Measurements from ENCODE around the gene LILRA6. TPM values are rescaled to one million over a fixed set of nuclear protein-coding genes. Genes with fewer than 3 reads are reported as not detected.

Gene LILRA6
- total RNA-seq, 1 experiment from 2014 or later: not detected

GRCh38 chr19:54201980-54202379, 40.6 kb downstream of the LILRA6 start:
- H3K27ac Mint-ChIP-seq (ENCODE audit: low read depth, unreplicated experiment): peak overlapping the region; percentile 99
- POLR2A ChIA-PET: interaction anchor here (0.8 to 13.2 kb wide), 9 partner anchors 8 to 246 kb away, joined by 3 to 324 read pairs (median 14); partner anchors contain the start of genes CNOT3, LENG1, LENG8 and MBOAT7
- H3K27me3 Mint-ChIP-seq (ENCODE audit: insufficient read depth, unreplicated experiment): no peaks in the 10 kb centered on the region
- H3K36me3 Mint-ChIP-seq (ENCODE audit: insufficient read depth, unreplicated experiment): peaks cover 67% of the 10 kb centered on the region
- BruUV-seq (replicated peaks): no TSS peak
- H3K4me3 Mint-ChIP-seq (ENCODE audit: unreplicated experiment): peak overlapping the region; percentile 91
- intact Hi-C loops (cut with micrococcal nuclease): loop anchor here (5.0 kb wide), 2 partner anchors 40 to 335 kb away; partner anchors contain the start of gene MYADM
- TF ChIP-seq, protein P1, sequence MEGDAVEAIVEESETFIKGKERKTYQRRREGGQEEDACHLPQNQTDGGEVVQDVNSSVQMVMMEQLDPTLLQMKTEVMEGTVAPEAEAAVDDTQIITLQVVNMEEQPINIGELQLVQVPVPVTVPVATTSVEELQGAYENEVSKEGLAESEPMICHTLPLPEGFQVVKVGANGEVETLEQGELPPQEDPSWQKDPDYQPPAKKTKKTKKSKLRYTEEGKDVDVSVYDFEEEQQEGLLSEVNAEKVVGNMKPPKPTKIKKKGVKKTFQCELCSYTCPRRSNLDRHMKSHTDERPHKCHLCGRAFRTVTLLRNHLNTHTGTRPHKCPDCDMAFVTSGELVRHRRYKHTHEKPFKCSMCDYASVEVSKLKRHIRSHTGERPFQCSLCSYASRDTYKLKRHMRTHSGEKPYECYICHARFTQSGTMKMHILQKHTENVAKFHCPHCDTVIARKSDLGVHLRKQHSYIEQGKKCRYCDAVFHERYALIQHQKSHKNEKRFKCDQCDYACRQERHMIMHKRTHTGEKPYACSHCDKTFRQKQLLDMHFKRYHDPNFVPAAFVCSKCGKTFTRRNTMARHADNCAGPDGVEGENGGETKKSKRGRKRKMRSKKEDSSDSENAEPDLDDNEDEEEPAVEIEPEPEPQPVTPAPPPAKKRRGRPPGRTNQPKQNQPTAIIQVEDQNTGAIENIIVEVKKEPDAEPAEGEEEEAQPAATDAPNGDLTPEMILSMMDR (IDR thresholded peaks at IDR 0.05; ENCODE audit: unreplicated experiment): no peak
- H3K9me3 Mint-ChIP-seq (ENCODE audit: unreplicated experiment): no peaks in the 10 kb centered on the region
- CTCF ChIA-PET: interaction anchor here (0.7 to 2.5 kb wide), 4 partner anchors 15 to 34 kb away, joined by 4 to 7 read pairs (median 4); no protein-coding TSS in a partner anchor
- peak; percentile 50 for DNase-seq (ENCODE audit: unreplicated experiment)
- peaks cover 12% of the 10 kb centered on the region for H3K4me1 Mint-ChIP-seq (ENCODE audit: insufficient read depth, unreplicated experiment)

DNA sequence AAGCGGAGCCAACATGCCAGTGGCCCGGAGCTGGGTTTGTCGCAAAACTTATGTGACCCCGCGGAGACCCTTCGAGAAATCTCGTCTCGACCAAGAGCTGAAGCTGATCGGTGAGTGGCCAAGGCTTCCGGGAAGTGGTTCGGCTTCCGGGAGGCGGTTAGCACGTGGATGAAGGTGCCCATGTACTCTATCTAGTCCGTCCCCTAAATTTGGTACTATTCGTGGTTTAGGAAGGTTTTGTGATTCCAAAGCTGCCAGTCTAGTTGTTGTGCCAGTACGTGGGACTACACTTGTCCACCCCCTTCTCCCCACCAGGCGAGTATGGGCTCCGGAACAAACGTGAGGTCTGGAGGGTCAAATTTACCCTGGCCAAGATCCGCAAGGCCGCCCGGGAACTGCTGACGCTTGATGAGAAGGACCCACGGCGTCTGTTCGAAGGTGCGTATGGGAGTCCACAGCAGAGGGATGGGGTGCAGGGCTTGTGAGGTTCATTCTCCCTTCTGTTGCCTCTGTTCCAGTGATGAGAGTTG, 41.4 kb downstream of the LILRA6 start:
- intact Hi-C loops (cut with micrococcal nuclease): loop anchor here (5.0 kb wide), 2 partner anchors 39 to 334 kb away; partner anchors contain the start of gene MYADM
- Mint-ChIP-seq H3K9me3 (ENCODE audit: unreplicated experiment) (no peaks in the 10 kb centered on the region), H3K27ac (ENCODE audit: low read depth, unreplicated experiment) (peak overlapping the region; percentile 99), H3K27me3 (ENCODE audit: insufficient read depth, unreplicated experiment) (no peaks in the 10 kb centered on the region), H3K36me3 (ENCODE audit: insufficient read depth, unreplicated experiment) (peaks cover 60% of the 10 kb centered on the region), H3K4me1 (ENCODE audit: insufficient read depth, unreplicated experiment) (peaks cover 14% of the 10 kb centered on the region), H3K4me3 (ENCODE audit: unreplicated experiment) (peak overlapping the region; percentile 91)
- CTCF ChIA-PET: interaction anchor here (0.6 to 2.5 kb wide), 3 partner anchors 12 to 190 kb away, joined by 3 to 7 read pairs (median 3); partner anchors contain the start of gene MBOAT7
- POLR2A ChIA-PET: interaction anchor here (0.9 to 13.2 kb wide), 13 partner anchors 9 to 1453 kb away, joined by 3 to 324 read pairs (median 4); partner anchors contain the start of genes CNOT3, LENG1, LENG8 and MBOAT7
- TF ChIP-seq, protein P1 (IDR thresholded peaks at IDR 0.05; ENCODE audit: unreplicated experiment): no peak
- BruUV-seq (replicated peaks): TSS peak; percentile 71
- no peak for DNase-seq (ENCODE audit: unreplicated experiment)

GRCh38 chr19:54199401-54199800, 43.2 kb downstream of the LILRA6 start:
- ChIA-PET POLR2A (interaction anchor here (0.7 to 13.2 kb wide), 5 partner anchors 8 to 868 kb away, joined by 3 to 324 read pairs (median 27); partner anchors contain the start of genes CNOT3, LENG1, MBOAT7 and TSEN34), CTCF (interaction anchor here (0.6 to 2.8 kb wide), 6 partner anchors 9 to 81 kb away, joined by 3 to 14 read pairs (median 4); partner anchors contain the start of genes MBOAT7 and TSEN34)
- Mint-ChIP-seq H3K4me3 (ENCODE audit: unreplicated experiment) (peak overlapping the region; percentile 52), H3K36me3 (ENCODE audit: insufficient read depth, unreplicated experiment) (peaks cover 56% of the 10 kb centered on the region), H3K27ac (ENCODE audit: low read depth, unreplicated experiment) (no peak overlapping the region), H3K27me3 (ENCODE audit: insufficient read depth, unreplicated experiment) (no peaks in the 10 kb centered on the region), H3K4me1 (ENCODE audit: insufficient read depth, unreplicated experiment) (peaks cover 6% of the 10 kb centered on the region), H3K9me3 (ENCODE audit: unreplicated experiment) (no peaks in the 10 kb centered on the region)
- no TSS peak for BruUV-seq (replicated peaks)
- TF ChIP-seq, protein P1 (IDR thresholded peaks at IDR 0.05; ENCODE audit: unreplicated experiment): no peak
- intact Hi-C loops (cut with micrococcal nuclease): no loop called here
- no peak for DNase-seq (ENCODE audit: unreplicated experiment)

- Mint-ChIP-seq H3K36me3 (ENCODE audit: insufficient read depth, unreplicated experiment) (peaks cover 54% of the 10 kb centered on the region), H3K4me3 (ENCODE audit: unreplicated experiment) (no peak overlapping the region), H3K4me1 (ENCODE audit: insufficient read depth, unreplicated experiment) (peaks cover 11% of the 10 kb centered on the region), H3K27ac (ENCODE audit: low read depth, unreplicated experiment) (peak overlapping the region; percentile 47), H3K9me3 (ENCODE audit: unreplicated experiment) (no peaks in the 10 kb centered on the region), H3K27me3 (ENCODE audit: insufficient read depth, unreplicated experiment) (no peaks in the 10 kb centered on the region)
- no TSS peak for BruUV-seq (replicated peaks)
- ChIA-PET POLR2A (interaction anchor here (0.9 to 1.0 kb wide), 3 partner anchors 11 to 24 kb away, joined by 3 to 6 read pairs (median 4); partner anchors contain the start of gene TMC4), CTCF (interaction anchor here (2.8 kb wide), 1 partner anchor 8 kb away, joined by 14 read pairs; the partner anchor contains the start of gene MBOAT7)
- no peak for DNase-seq (ENCODE audit: unreplicated experiment)
- intact Hi-C loops (cut with micrococcal nuclease): no loop called here
- TF ChIP-seq, protein P1 (IDR thresholded peaks at IDR 0.05; ENCODE audit: unreplicated experiment): no peak
Observed at GRCh38 chr19:54197121-54197520, 45.5 kb downstream of the LILRA6 start.

All from MCF 10A (cell line).